Kidney epithelial cell (primary cell): ENCODE results near the gene TLX2. TPM values are rescaled to one million over a fixed set of nuclear protein-coding genes. Genes with fewer than 3 reads are reported as not detected.

Experiments used
- DNase-seq: peaks from one replicate; pipeline ENCODE4 v3.0.0-alpha.2; 2010; ENCODE audit warnings: low read depth
- H3K27me3 ChIP-seq: 2 replicates; pipeline ENCODE4 v1.6.0; 2011; ENCODE audit warnings: low read length; ENCODE audit not compliant: control insufficient read depth, insufficient read depth
- H3K36me3 ChIP-seq: 2 replicates; pipeline ENCODE4 v1.5.1; 2011; ENCODE audit warnings: low read length; ENCODE audit not compliant: control insufficient read depth, insufficient read depth
- H3K4me3 ChIP-seq: 2 replicates; pipeline ENCODE4 v1.5.1; 2011; ENCODE audit warnings: low read depth, mild to moderate bottlenecking, control low read depth, low read length
- CTCF ChIP-seq: IDR thresholded peaks from 2 replicates; pipeline ENCODE4 v1.5.1; 2011; ENCODE audit warnings: mild to moderate bottlenecking, moderate library complexity, low read length, control low read depth, inconsistent platforms; ENCODE audit not compliant: insufficient read depth, poor library complexity, severe bottlenecking
- total RNA-seq: library from RNA; depleted of rRNA; stranded (reverse); fragments of >200 nt; gene quantifications from 2 replicates; pipeline ENCODE4 v1.2.3, GENCODE V29; 2015

TLX2 gene
- total RNA-seq, 1 donor from 2014 or later = not detected

- DNase-seq = no peak
- Histone ChIP-seq H3K27me3 (no peaks in the 10 kb centered on the region), H3K36me3 (peaks cover 4% of the 10 kb centered on the region), H3K4me3 (no peak within 1 kb of the TSS)
- no peak for TF ChIP-seq CTCF
These were observed 11.7 kb downstream of the TLX2 start, which contains the start of gene DQX1 for GRCh38 chr2:74525717-74526648. Gene DQX1 (minus strand): TSS chr2:74526231. CDS start chr2:74525729, 502 bp downstream.

- Histone ChIP-seq H3K4me3 (no peak overlapping the region), H3K27me3 (no peaks in the 10 kb centered on the region), H3K36me3 (peaks cover 4% of the 10 kb centered on the region)
- no peak for TF ChIP-seq CTCF
- DNase-seq = no peak
These were observed 12.5 kb downstream of the TLX2 start for GRCh38 chr2:74526649-74527230.

GRCh38 chr2:74527741-74528140, 13.5 kb downstream of the TLX2 start:
- H3K4me3 ChIP-seq = no peak overlapping the region
- TF ChIP-seq CTCF = no peak

GRCh38 chr2:74528600-74529356, 14.5 kb downstream of the TLX2 start:
- peak; percentile 3 for TF ChIP-seq CTCF
- Histone ChIP-seq H3K36me3 (peaks cover 4% of the 10 kb centered on the region), H3K27me3 (no peaks in the 10 kb centered on the region), H3K4me3 (peak overlapping the region; percentile 62)
- DNase-seq = no peak

More at GRCh38 chr2:74527741-74528140, 13.5 kb downstream of the TLX2 start:
- H3K36me3 ChIP-seq = peaks cover 4% of the 10 kb centered on the region
- H3K27me3 ChIP-seq = no peaks in the 10 kb centered on the region
- no peak for DNase-seq

- DNase-seq = peak; percentile 97
- TF ChIP-seq CTCF = no peak
- H3K27me3 ChIP-seq = no peaks in the 10 kb centered on the region
- H3K36me3 ChIP-seq = peaks cover 4% of the 10 kb centered on the region
- peak within 1 kb of the TSS; percentile 62 for H3K4me3 ChIP-seq
These were observed 15.3 kb downstream of the TLX2 start, which contains the start of the genes AUP1 and HTRA2 for GRCh38 chr2:74529357-74530238. Gene AUP1 (minus strand): TSS chr2:74529706. CDS start chr2:74529629, 77 bp downstream. Gene HTRA2 (plus strand): TSS chr2:74529933. CDS start chr2:74530007, 74 bp downstream.
